ENCODE results near the gene PPM1H.
"Not testable (repeated sequence)": the region's sequence is repeated elsewhere in the genome, so short reads cannot be mapped to it uniquely, and the experiment has no call there.

PPM1H gene

DNA sequence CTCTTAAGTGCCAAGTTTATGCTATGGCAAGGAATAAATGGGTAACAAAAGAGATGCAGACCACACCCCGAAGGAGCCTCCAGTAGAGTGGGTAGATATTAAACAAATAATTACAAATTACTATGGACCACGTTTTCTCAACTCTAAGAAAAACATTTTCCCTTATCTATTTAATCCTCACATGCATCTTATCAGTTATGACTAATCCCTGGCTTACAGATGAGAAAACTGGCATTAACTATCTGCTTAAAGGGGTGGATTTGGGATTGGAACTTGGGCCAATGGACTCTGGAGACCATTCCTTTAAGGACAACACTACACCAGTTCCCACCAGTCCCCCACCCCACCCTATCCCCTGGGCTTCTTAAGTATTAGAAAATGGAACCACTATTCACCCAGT lies 26.3 kb downstream of the PPM1H start:
- no peak for DNase-seq

DNA sequence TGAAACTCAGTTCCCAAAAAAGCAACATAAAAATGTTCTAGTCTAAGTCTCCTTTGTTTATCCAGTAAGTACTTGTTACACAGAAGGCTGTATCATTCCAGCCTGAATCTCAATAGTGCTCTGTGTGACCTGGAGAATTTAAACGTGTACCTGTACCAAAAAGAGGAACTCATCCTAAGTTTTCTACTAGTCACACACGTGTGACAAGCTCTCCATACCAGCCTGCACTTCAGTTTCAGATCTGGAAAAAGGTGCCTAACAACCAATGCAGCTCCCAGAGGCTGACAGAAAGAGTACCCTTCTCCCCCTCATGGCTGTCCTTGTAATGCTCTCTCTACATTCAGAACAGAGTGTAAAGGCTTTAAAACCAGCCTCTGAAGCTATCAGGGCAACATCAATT lies 27.4 kb downstream of the PPM1H start:
- DNase-seq = no peak

DNA sequence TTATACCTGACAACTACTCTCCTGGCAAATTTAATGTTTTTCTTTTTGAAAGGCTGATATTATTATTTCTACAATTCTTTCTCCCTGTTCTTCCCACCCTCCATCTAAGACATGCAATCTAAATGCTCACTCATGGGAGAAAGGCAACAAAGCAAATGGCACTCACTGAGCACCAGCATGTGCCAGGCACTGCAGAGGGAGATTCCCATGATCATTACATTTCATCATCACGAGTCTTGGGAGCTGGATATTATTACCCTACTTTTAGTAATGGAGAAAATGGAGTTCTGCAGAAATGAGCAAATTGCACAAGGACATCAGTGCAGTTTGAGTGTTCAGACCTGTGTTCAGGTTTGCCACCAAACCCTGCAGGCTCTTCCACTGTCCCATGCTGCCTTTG lies 27.9 kb downstream of the PPM1H start:
- DNase-seq = no peak

DNA sequence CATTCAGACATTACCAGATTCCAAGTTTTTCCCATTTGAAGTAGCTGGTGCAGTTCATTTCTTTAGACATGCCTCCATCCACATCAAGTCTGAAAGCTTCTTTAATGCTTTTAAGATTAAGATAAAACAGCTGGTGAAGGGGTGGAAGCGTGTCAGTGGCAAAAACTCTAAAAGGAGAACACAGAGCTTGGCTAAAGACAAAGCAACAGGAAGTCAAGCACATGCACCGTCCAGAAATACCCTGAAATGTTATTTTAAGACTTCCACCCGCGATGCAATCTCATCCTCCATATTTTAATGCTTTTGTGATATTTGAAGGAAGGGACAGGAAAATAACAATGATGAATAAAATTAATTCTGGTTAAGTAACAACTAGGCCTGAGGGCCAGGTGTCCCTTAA lies 31.8 kb downstream of the PPM1H start:
- peak; percentile 56 to 78 (median 64) for DNase-seq

DNA sequence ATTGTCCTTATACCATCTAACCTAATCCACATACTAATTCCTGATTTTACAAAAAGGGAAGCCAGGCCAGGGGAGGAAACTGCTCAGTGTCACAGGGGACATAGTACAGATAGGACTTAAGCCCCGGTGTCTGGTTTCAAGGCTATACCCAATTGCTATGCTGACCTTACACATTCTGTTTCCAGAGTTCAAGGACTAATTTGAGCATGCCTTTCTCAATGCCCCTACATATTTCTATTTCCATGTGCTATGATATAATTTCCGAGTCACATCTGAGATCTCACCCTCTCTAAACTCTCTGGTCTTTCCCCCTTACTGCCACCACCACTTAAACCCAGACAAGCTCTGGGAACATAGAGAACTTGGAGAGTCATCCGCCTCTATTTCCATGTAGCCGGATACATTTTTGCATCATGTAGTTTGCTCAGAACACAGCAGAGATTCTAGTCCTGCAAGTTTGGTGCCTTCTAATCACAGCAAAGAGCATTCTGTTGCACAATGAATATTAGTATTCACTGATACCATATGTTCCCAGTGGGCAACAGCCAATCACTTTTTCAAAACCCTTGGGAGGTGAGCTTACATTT lies 34.2 kb downstream of the PPM1H start:
- peak; percentile 58 to 65 (median 62) for DNase-seq

DNA sequence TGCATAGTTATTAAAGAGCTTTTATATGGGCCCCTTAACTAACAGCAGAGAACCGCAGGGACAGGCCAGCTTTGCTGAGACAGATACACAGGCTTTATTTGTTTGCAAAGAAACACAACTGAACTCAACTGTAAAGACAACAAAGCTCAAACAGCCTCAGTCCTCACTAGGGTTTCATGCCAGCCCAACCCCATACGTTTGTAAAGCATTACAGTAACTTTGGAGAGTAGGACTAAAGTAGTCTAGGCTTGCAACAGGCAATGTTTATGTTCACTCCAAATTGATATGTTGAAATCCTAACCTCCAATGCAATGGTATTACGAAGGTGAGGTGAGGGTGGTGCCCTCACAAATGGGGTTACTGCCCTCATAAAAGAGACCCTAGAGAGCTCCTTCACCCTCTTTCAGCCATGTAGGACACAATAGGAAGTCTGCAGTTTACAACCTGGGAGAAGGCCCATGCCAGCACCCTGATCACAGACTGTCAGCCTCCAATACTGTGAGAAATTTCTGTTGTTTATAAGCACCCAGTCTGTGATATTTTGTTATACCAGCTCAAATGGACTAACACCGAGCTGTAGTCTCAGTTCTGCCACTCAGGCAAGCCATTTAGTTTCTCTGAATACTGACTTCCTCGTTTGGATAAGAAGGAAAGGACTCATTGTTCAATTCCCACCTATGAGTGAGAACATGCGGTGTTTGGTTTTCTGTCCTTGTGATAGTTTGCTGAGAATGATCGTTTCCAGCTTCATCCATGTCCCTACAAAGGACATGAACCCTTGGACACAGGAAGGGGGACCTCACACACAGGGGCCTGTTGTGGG lies 35.2 kb downstream of the PPM1H start:
- DNase-seq = peak in 3 of 4 experiments; percentile 18 to 35 (median 22)

DNA sequence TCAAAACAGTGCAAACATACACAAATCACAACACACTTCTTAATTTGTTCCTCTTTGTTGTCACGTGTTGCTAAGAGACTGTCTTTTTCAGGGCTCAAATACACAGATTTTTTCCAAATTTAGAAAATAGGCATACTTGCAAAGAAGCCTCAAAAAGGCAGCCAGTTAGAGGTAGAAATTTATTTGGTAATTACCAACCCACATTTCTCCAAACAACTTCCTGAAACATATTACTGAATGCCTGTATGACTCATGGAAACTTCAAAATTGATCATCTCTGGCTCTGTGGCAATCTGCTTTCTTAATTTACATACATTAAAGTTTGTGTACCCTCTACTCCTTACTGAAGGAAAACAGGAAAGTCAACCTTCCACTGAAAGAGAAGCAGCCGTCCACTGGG lies 36.4 kb downstream of the PPM1H start:
- peak; percentile 37 to 81 (median 56) for DNase-seq

DNA sequence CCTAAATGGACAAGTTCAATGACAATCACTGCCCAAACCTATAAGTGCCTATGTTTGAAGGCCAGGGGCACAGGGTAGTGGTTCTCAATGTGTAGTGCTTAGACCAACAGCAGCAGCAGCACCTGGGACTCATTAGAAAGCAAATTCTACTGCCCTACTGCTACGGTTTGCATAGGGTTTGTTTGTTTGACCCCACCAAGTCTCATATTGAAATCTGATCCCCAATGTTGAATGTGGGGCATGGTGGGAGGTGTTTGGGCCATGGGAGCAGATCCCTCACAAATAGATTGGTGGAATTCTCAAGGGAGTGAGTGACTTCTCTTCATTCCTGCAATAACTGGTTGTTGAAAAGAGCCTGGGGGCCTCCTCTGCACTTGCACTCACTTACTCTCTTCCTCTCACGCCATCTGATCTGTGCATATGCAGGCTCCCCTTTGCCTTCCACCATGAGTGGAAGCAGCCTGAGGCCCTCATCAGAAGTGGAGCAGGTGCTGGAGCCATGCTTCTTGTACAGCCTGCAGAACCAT lies 39.5 kb downstream of the PPM1H start:
- no peak for DNase-seq

DNA sequence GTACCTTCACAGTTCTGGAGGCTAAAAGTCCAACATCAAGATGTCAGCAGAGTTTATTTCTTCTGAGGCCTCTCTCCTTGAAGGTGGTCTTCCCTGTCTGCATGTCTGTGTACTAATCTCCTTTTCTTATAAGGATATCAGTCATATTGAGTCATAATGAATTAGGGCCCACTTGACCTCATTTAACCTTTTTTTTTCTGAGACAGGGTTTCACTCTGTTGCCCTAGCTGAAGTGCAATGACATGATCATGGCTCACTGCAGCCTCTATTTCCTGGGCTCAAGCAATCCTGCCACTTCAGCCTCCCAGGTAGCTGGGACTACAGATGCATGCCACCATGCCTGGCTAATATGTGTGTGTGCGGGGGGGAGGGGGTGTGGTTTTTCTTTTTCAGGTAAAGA lies 41.7 kb downstream of the PPM1H start:
- DNase-seq = no peak

DNA sequence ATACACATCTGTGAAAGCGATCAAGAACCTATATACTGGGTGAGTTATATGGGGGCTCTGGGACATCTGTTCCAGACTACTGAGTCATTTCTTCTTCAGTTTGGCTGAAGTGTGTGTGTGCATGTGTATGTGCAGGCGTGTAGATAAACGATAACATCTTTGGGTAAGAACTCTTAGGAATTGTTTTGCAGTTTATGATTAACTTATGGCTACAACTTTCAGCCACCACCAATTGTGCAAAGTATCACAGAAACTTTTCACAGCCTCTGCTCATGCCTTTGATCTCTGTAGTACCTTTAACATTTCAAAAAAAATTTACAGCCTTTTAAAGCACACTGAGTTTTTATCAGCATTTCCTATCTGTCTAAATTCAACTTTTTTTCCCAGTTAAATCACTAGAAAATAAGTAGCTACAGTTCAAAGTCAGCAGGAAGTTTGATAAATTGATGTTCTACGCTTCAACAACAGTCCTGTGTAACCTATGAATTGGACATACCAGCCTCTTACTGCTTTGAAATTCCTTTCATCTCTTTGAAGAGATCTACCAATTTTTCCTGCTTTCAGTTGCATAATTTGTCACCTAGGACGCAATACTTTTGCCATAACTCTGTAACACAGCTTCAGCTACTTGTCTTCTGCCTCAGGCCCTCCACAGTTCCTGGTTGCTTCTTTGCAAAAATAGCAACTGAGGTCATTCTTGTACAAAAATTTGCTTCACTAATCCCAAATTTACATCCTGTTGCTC lies 43.0 kb downstream of the PPM1H start:
- DNase-seq = peak; percentile 6 to 50 (median 38)

DNA sequence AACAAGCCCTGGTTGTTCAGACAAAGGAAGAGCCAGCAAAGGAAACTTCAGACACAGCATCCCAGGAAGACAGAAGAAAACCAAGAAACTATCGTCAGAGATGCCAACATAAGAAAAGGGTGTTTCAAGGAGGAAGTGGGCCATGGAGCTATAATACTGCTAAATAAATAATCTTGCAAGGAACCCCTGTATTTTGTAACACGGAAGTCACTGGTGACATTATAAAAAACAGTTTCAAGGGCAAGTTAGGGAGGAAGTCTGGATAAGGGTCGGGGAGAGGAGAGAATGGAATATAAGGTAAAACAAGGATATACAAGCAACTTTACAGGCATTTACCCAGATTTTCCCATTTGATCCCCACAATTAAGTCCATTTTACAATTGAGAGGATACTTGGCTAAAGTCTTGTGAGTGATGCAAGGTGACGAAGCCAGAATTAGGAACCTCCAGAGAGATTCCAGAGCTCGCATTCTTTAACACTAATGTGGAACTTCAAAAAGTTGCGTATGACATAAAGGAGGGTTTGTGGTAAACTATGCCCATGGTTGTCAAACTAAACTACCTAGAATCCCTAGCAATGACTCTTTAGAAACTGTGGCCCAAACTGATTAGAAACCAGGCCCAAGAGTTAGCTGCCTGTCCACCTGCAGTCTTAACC lies 46.4 kb downstream of the PPM1H start:
- DNase-seq = peak; percentile 17 to 61 (median 38)

DNA sequence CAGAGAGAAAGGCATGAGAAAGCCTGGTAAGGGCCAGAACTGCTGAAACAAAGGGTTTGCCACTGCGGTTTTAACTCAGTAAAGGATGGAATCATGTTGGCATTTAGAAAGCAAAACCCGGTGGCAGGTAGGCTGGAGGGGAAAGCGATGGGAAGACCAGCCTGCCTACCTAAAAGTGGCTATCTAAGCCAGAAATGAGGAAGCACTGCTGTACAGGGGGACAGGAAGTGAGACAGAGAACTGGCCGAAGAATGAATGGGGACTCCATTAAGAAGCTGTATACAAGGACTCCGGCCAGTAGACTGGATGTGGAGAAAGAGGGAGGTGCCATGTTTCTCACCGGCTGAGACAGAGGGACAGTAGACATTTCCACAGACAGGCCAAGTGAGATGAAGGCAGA lies 48.2 kb downstream of the PPM1H start:
- peak; percentile 8 to 39 (median 18) for DNase-seq

DNA sequence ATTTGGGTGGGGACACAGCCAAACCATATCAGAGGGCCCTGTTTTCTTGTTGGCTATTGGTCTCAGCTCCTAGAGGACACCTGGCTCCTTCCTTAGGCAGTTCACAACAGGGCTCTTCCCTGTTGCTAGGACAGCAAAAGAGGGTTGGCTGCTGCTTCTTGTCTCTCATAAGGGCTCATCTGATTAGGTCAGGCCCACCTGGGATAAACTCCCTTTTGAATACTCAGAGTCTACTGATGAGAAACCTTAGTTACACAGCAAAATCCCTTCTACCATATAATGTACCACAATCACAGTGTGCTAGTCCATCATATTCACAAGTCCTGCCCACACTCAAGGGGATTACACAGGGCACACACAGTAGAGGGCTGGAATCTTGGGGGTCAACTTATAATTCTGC lies 49.7 kb downstream of the PPM1H start:
- no peak for DNase-seq

DNA sequence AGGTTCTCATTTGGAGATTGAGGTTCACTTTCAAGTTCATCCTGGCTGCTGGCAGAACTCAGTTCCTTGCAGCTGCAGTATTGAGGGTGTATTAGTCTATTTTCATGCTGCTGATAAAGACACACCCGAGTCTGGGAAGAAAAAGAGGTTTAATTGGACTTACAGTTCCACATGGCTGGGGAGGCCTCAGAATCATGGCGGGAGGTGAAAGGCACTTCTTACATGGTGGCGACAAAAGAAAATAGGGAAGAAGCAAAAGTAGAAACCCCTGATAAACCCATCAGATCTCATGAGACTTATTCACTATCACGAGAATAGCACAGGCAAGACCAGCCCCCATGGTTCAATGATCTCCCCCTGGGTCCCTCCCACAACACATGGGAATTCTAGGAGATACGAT lies 50.1 kb downstream of the PPM1H start:
- not testable (repeated sequence) for DNase-seq

DNA sequence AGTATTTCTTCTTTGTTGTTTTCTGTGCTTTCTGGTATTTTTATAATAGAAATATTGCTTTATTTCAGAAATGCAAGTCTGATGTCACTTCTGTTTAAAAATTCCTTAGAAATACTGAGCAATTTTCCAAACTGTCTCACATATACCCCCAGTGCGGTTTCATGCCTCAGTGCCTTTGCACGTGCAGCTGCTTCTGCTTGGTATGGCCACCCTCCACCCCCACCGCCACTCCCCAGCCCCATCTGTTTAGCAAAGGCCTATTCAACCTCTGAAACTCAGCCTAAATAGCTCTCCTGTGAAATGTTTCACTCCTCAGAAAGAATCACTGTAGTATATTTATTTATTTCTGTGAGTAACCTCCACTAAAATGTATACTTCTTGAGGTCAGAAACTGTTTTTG lies 52.3 kb downstream of the PPM1H start:
- no peak for DNase-seq

DNA sequence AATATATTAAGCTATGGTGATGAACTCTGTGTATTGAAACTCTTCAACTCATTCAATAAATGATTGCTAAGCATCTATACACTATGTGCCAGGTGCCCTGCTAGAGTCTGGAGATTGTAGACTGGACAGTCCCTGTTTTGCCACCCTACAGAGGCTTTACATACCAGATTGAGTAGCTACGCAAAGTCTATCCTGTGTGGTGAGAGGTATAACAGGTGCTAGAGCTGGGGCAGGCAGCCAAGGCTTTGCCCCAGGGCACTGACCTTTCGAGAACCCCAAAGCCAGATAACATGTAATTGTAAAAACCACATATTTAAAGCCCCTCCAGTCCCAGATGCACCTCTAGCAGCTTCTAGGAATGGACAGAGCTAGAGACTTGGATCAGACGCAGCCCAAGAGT lies 52.8 kb downstream of the PPM1H start:
- DNase-seq = no peak

DNA sequence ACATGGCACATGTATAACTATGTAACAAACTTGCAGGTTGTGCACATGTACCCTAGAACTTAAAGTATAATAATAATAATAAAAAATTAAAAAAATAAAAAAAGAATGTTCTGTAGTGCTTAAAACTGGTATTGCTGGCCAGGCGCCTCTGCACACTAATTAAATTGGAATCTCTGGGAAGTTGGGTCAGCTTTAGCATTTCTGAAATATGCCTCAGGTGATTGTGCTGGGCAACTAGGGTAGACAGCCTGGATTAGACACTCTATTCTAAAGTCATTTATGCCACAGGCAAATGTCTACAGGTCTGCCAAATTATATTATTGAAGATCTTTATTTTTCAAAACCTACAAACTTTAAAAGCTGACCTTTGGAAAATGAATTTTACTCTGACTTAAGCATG lies 55.3 kb downstream of the PPM1H start:
- no peak for DNase-seq

DNA sequence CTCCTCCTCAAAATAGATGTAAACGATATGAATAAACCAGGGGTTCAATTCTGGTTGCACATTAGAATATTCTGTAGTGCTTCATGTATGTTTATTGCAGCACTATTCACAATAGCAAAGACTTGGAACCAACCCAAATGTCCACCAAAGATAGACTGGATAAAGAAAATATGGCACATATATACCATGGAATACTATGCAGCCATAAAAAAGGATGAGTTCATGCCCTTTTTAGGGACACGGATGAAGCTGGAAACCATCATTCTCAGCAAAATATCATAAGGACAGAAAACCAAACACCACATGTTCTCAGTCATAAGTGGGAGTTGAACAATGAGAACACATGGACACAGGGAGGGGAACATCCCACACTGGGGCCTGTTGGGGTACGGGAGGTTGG lies 55.7 kb downstream of the PPM1H start:
- not testable (repeated sequence) for DNase-seq

DNA sequence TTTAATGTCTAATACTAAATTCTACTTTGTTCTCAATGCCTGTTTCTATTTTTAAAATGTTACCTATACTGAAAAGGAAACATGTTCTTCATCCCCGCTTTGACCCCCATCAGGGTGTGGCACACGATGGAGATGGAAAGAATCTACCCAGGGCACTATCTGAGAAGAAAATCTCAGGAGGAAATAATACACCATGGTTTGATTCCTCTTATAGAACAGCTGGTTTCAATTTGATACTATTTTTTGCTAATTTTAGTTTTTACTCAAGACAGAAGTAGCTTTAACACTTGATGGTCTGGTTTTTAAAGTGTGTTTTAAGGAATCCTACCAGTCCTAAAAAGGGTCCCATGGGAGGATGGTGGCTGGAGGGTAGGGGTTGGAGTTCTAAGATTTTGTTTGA lies 56.7 kb downstream of the PPM1H start:
- no peak for DNase-seq

DNA sequence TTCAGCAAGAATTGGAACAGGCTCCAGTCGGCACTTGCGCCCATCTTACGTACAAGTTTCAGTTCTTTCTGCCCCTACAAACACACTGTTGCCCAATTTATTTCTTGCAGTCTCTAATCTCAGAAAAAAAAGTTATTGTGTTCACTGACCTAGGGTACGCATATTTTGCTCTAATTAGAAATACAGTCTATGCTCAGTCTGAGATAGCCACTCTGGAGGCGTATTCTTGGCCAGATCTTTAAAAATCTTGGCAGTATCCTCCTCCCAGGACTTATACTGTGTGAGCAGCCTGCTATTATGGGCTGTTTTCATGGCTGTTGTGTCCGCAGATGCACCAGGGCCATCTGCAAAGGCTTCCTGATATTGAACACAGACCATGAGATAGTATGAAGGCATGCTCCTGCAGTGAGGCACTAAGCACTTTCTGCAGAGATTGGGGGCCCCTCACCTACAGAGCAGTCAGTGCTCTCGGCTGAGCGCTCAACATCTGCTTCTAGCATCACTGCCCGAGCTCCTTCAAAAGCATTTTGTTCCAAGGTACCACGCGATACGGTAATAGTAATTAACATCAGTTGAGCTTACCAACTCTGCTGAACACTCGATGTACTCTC lies 57.9 kb downstream of the PPM1H start:
- DNase-seq = no peak

DNA sequence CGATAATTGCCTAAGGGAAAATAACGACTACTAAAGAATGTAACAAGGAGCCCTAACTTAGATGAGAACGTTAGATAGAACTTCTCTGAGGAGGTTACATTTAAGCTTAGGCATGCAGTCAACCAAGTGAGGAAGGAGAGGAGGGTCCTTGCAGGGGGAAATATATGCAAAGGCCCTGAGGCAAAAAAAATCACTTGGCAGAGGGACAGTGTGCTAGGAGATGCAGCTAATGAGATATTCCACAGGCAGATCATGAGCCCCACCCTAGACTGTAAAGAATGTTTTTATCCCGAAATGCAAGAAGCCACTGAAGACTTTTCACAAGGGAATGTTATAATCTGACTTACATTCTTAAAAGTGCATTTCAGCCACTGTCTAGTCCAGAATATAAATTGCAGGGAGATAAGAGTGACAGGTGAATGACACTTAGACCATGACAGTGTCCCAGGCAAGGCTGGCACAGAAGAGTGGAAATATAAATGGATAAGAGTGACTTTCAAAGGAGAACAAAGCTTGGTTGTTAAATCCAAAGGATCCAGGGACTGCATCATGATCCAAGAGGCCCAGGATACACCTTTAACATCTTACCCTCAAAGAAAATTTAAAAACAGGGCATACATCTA lies 61.0 kb downstream of the PPM1H start:
- no peak for DNase-seq
